ENCODE data around the gene C17orf50. TPM values are rescaled to one million over a fixed set of nuclear protein-coding genes. Genes with fewer than 3 reads are reported as not detected.
A peak's percentile ranks its signal among the peaks of the same experiment; 100 is the strongest.

Gene C17orf50
- total and polyA plus RNA-seq, 2 of the 13 experiments (the other 11 are each of a cell fraction or from before 2014, with no cell fraction given) = not detected

DNA sequence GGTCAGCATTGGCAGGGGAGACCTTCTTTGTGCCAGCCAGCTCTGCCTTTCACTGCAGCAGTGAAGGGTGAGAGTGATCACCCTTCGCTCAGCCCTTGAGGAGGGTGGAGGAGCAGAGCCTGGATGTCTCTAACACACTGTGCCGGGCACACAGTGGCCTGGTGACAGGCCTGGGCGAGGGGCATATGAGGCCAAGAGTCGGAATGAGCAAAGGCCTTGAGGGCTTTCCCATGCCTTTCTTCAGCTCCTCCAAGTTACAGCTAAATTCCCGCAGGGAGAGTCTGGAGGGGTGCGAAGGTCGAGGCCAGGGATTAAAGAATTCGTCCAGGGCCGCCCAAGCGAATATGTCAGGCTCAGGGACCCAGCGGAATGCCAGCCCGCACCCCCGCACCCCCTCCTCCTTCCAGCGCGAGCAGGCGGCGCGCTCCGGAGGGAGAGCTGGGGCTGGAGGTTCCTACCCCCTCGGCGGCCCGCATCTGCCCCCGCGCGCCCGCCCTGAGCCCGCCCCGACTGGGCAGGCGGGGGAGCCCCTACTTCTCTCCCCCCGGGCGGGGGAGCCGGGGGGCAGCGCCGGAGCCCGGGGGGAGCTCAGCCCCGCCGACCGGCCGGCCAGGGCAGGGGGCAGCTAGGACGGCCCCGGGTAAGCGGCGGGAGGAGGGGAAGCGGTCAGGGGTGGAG lies 29.3 kb upstream of the C17orf50 start, which contains the start of gene RASL10B (continued):
- no peak for TF ChIP-seq RNF219 (CRISPR knock-in tag; IDR thresholded peaks at IDR 0.05)
- no peak for TF ChIP-seq ZNF562 (CRISPR knock-in tag; IDR thresholded peaks at IDR 0.05; ENCODE audit: borderline replicate concordance)
- peak; percentile 50; the same call in 1 of the 2 replicates for TF ChIP-seq BORCS8-MEF2B (CRISPR knock-in tag; IDR thresholded peaks at IDR 0.05)
- TF ChIP-seq, protein P1, sequence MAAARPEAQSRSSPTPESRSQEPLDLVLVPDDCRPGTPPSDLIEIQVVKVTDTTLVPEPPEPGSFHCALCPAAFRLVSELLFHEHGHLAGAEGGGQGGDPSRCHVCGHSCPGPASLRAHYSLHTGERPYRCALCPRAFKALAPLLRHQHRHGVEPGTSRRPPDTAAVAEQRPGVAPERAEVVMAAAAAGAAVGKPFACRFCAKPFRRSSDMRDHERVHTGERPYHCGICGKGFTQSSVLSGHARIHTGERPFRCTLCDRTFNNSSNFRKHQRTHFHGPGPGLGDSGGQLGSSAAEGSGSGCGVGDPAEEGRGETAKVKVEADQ (CRISPR knock-in tag; IDR thresholded peaks at IDR 0.05; ENCODE audit: borderline replicate concordance) = no peak
- TF ChIP-seq, protein P2, sequence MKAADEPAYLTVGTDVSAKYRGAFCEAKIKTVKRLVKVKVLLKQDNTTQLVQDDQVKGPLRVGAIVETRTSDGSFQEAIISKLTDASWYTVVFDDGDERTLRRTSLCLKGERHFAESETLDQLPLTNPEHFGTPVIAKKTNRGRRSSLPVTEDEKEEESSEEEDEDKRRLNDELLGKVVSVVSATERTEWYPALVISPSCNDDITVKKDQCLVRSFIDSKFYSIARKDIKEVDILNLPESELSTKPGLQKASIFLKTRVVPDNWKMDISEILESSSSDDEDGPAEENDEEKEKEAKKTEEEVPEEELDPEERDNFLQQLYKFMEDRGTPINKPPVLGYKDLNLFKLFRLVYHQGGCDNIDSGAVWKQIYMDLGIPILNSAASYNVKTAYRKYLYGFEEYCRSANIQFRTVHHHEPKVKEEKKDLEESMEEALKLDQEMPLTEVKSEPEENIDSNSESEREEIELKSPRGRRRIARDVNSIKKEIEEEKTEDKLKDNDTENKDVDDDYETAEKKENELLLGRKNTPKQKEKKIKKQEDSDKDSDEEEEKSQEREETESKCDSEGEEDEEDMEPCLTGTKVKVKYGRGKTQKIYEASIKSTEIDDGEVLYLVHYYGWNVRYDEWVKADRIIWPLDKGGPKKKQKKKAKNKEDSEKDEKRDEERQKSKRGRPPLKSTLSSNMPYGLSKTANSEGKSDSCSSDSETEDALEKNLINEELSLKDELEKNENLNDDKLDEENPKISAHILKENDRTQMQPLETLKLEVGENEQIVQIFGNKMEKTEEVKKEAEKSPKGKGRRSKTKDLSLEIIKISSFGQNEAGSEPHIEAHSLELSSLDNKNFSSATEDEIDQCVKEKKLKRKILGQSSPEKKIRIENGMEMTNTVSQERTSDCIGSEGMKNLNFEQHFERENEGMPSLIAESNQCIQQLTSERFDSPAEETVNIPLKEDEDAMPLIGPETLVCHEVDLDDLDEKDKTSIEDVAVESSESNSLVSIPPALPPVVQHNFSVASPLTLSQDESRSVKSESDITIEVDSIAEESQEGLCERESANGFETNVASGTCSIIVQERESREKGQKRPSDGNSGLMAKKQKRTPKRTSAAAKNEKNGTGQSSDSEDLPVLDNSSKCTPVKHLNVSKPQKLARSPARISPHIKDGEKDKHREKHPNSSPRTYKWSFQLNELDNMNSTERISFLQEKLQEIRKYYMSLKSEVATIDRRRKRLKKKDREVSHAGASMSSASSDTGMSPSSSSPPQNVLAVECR (CRISPR knock-in tag; IDR thresholded peaks at IDR 0.05; ENCODE audit: borderline replicate concordance) = peak; percentile 60; the same call in 1 of the 2 replicates
- TF ChIP-seq MAX (IDR thresholded peaks at IDR 0.05) = peak; percentile 30; the same call in 1 of the 2 replicates
- TF ChIP-seq ZNF749 (CRISPR knock-in tag; IDR thresholded peaks at IDR 0.05; ENCODE audit: borderline replicate concordance) = no peak
- no peak for TF ChIP-seq ZIK1 (CRISPR knock-in tag; IDR thresholded peaks at IDR 0.05; ENCODE audit: borderline replicate concordance, low read depth)
- TF ChIP-seq ZNF20 (CRISPR knock-in tag; IDR thresholded peaks at IDR 0.05) = no peak
- TF ChIP-seq CBX1 (IDR thresholded peaks at IDR 0.05; ENCODE audit: low read depth) = no peak
- TF ChIP-seq, protein P3, sequence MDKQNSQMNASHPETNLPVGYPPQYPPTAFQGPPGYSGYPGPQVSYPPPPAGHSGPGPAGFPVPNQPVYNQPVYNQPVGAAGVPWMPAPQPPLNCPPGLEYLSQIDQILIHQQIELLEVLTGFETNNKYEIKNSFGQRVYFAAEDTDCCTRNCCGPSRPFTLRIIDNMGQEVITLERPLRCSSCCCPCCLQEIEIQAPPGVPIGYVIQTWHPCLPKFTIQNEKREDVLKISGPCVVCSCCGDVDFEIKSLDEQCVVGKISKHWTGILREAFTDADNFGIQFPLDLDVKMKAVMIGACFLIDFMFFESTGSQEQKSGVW (CRISPR knock-in tag; IDR thresholded peaks at IDR 0.05; ENCODE audit: borderline replicate concordance) = no peak
- TF ChIP-seq, protein P4, sequence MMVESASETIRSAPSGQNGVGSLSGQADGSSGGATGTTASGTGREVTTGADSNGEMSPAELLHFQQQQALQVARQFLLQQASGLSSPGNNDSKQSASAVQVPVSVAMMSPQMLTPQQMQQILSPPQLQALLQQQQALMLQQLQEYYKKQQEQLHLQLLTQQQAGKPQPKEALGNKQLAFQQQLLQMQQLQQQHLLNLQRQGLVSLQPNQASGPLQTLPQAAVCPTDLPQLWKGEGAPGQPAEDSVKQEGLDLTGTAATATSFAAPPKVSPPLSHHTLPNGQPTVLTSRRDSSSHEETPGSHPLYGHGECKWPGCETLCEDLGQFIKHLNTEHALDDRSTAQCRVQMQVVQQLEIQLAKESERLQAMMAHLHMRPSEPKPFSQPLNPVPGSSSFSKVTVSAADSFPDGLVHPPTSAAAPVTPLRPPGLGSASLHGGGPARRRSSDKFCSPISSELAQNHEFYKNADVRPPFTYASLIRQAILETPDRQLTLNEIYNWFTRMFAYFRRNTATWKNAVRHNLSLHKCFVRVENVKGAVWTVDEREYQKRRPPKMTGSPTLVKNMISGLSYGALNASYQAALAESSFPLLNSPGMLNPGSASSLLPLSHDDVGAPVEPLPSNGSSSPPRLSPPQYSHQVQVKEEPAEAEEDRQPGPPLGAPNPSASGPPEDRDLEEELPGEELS (CRISPR knock-in tag; IDR thresholded peaks at IDR 0.05) = 0 out of 2 replicates have a peak, but pooled peaks have one; percentile 32
- TF ChIP-seq GMEB1 (CRISPR knock-in tag; IDR thresholded peaks at IDR 0.05; ENCODE audit: borderline replicate concordance) = no peak
- no peak for TF ChIP-seq ZBTB1 (CRISPR knock-in tag; IDR thresholded peaks at IDR 0.05; ENCODE audit: borderline replicate concordance)
- no peak for TF ChIP-seq REL (CRISPR knock-in tag; conservative IDR thresholded peaks at IDR 0.05)
